VCaP (cell line): ENCODE data around the gene DCTN3.

Experiments used
- H3K27ac ChIP-seq: fragments of 450-650 bp; 2 replicates; pipeline ENCODE4 v1.5.1; 2017
- TF ChIP-seq, protein P1 (sequence below): fragments of 450-650 bp; conservative IDR thresholded peaks from 2 replicates; pipeline ENCODE4 v1.5.1; 2017; ENCODE audit warnings: mild to moderate bottlenecking, moderate library complexity

The DCTN3 gene

DNA sequence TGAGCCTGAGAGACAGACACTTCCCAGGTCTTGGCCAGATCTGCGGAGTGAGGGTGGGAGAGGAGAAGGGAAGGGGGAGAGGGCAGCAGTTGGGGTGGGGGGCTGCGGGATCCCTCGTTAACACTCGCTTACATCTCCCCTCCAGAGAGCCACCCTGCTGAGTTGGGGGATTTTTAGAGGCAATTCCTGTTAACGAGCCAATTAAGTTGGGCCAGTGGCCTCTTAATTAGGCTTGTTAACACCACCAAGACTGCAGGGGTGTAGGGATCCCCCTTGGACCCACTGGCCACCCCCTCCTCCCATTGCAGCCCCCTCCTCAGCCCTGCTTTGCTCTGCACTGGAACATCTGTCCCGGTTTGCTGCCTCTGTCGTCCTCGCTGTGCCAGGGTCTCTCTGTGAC, 54.4 kb downstream of the DCTN3 start:
- no peak overlapping the region for H3K27ac ChIP-seq
- TF ChIP-seq, protein P1, sequence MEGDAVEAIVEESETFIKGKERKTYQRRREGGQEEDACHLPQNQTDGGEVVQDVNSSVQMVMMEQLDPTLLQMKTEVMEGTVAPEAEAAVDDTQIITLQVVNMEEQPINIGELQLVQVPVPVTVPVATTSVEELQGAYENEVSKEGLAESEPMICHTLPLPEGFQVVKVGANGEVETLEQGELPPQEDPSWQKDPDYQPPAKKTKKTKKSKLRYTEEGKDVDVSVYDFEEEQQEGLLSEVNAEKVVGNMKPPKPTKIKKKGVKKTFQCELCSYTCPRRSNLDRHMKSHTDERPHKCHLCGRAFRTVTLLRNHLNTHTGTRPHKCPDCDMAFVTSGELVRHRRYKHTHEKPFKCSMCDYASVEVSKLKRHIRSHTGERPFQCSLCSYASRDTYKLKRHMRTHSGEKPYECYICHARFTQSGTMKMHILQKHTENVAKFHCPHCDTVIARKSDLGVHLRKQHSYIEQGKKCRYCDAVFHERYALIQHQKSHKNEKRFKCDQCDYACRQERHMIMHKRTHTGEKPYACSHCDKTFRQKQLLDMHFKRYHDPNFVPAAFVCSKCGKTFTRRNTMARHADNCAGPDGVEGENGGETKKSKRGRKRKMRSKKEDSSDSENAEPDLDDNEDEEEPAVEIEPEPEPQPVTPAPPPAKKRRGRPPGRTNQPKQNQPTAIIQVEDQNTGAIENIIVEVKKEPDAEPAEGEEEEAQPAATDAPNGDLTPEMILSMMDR, result no peak

DNA sequence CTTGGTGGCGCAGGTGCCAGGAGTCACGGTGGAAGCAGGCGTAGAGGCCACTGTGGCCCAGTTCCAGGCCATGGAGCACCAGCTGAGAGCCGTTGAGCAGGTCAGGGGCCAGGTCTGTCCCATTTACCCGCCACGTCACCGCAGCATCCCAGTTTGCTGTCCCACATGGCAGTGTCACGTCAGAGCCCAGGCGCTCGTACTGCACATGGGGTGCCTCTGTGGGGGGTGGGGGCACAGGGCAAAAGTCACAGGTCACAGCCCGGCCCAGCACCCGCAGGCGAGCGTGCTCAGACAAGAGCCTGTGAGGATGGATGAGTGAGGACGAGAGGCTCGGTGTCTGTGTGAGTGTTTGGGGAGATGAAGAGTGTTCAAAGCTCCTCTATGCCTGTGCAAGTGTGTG, 55.7 kb downstream of the DCTN3 start:
- TF ChIP-seq, protein P1, result no peak
- H3K27ac ChIP-seq, result no peak overlapping the region
